Right lung (tissue), 5 donors: ENCODE results near the gene PRR29. TPM values are rescaled to one million over a fixed set of nuclear protein-coding genes. Genes with fewer than 3 reads are reported as not detected.
"Not testable (repeated sequence)": the region's sequence is repeated elsewhere in the genome, so short reads cannot be mapped to it uniquely, and the experiment has no call there.

ENCODE experiments used
- DNase-seq, 2 donors: peaks; one replicate each; pipeline ENCODE4 v3.0.0-alpha.2; 2013
- polyA plus RNA-seq, 5 donors: library from polyadenylated mRNA; unstranded; fragments of 120-200 nt; gene quantifications; one replicate each; pipeline versions ENCODE4 v1.2.1 to v1.2.3, GENCODE V29; 2013; ENCODE audit warnings: inconsistent platforms in 1 of 5, low replicate concordance in 1 of 5; ENCODE audit not compliant: insufficient read length in 5 of 5, insufficient read depth in 1 of 5

The PRR29 gene
- polyA plus RNA-seq, 5 donors, result 4.5 to 8.9 (median 6.8) TPM

- no peak for DNase-seq
Measured at GRCh38 chr17:63973247-63973646, 24.9 kb upstream of the PRR29 start.

GRCh38 chr17:63973930-63974593 lies 24.1 kb upstream of the PRR29 start:
- DNase-seq, result no peak

GRCh38 chr17:63974594-63975192 lies 23.5 kb upstream of the PRR29 start:
- DNase-seq, result no peak

- DNase-seq, result no peak
Measured at GRCh38 chr17:63975541-63976092, 22.5 kb upstream of the PRR29 start.

GRCh38 chr17:63976702-63977101 lies 21.4 kb upstream of the PRR29 start:
- DNase-seq, result no peak

GRCh38 chr17:63978272-63979200 lies 19.6 kb upstream of the PRR29 start:
- DNase-seq, result no peak

- not testable (repeated sequence) for DNase-seq
Measured at GRCh38 chr17:63982641-63983040, 15.5 kb upstream of the PRR29 start.

- DNase-seq, result no peak
Measured at GRCh38 chr17:63983320-63983719, 14.8 kb upstream of the PRR29 start.

GRCh38 chr17:63984236-63984635 lies 13.9 kb upstream of the PRR29 start:
- no peak for DNase-seq

GRCh38 chr17:63984651-63985386 lies 13.3 kb upstream of the PRR29 start:
- DNase-seq, result no peak

GRCh38 chr17:63985387-63986140 lies 12.6 kb upstream of the PRR29 start:
- no peak for DNase-seq

- no peak for DNase-seq
Measured at GRCh38 chr17:63986821-63987220, 11.3 kb upstream of the PRR29 start.

GRCh38 chr17:63987221-63988126 lies 10.7 kb upstream of the PRR29 start:
- DNase-seq, result no peak

GRCh38 chr17:63988127-63988478 lies 10.0 kb upstream of the PRR29 start:
- DNase-seq, result no peak

GRCh38 chr17:63988741-63989621 lies 9.2 kb upstream of the PRR29 start:
- peak in 1 of 2 donors; percentile 58 for DNase-seq

GRCh38 chr17:63989622-63990345 lies 8.4 kb upstream of the PRR29 start:
- no peak for DNase-seq

- DNase-seq, result no peak
Measured at GRCh38 chr17:63991611-63992010, 6.5 kb upstream of the PRR29 start.

- DNase-seq, result no peak
Measured at GRCh38 chr17:63993368-63993985, 4.7 kb upstream of the PRR29 start.
